COLO668 (cell line): ENCODE data around the gene MAP4K2.

Experiments
- DNase-seq: peaks from one replicate; lab custom pipeline; 2025; ENCODE audit not compliant: unreplicated experiment; lab: John Stamatoyannopoulos, UW

Gene MAP4K2

GRCh38 chr11:64792482-64792881, 10.5 kb downstream of the MAP4K2 start:
- no peak for DNase-seq

GRCh38 chr11:64791781-64792291, 11.2 kb downstream of the MAP4K2 start:
- DNase-seq, result no peak

- DNase-seq, result no peak
Observed at GRCh38 chr11:64790205-64791095, 12.6 kb downstream of the MAP4K2 start.

- DNase-seq, result no peak
Observed at GRCh38 chr11:64789331-64790204, 13.4 kb downstream of the MAP4K2 start.

GRCh38 chr11:64788321-64789215, 14.4 kb downstream of the MAP4K2 start:
- DNase-seq, result no peak

GRCh38 chr11:64787526-64788320, 15.3 kb downstream of the MAP4K2 start:
- peak; percentile 50 for DNase-seq

- DNase-seq, result no peak
Observed at GRCh38 chr11:64786308-64786707, 16.7 kb downstream of the MAP4K2 start.

GRCh38 chr11:64784813-64785581, 18.0 kb downstream of the MAP4K2 start:
- DNase-seq, result no peak

GRCh38 chr11:64778473-64779298, 24.3 kb downstream of the MAP4K2 start, which contains the start of gene SF1:
Gene SF1, minus strand, starts transcription at chr11:64778542. Its CDS starts 150 bp downstream, at chr11:64778392.
- DNase-seq, result peak; percentile 98

- no peak for DNase-seq
Observed at GRCh38 chr11:64778223-64778472, 24.9 kb downstream of the MAP4K2 start.

- DNase-seq, result peak; percentile 96
Observed at GRCh38 chr11:64777449-64778222, 25.4 kb downstream of the MAP4K2 start.

GRCh38 chr11:64776875-64777274, 26.1 kb downstream of the MAP4K2 start:
- DNase-seq, result no peak

GRCh38 chr11:64776425-64776824, 26.6 kb downstream of the MAP4K2 start:
- no peak for DNase-seq

GRCh38 chr11:64774144-64774543, 28.9 kb downstream of the MAP4K2 start:
- DNase-seq, result no peak

- DNase-seq, result no peak
Observed at GRCh38 chr11:64772303-64773018, 30.6 kb downstream of the MAP4K2 start.

- no peak for DNase-seq
Observed at GRCh38 chr11:64771861-64772260, 31.2 kb downstream of the MAP4K2 start.

GRCh38 chr11:64770120-64770519, 32.9 kb downstream of the MAP4K2 start:
- no peak for DNase-seq
